T-helper 1 cell treated with Interleukin-12 subunit alpha and Interleukin-12 subunit beta and Interleukin-4 antibody, amounts not matched to agents 30 ng/mL and 1 ng/mL, for 36 hours (primary cell): ENCODE measurements around the gene SNX3. TPM values are rescaled to one million over a fixed set of nuclear protein-coding genes. Genes with fewer than 3 reads are reported as not detected.

Experiments
- intact Hi-C: fragments of 100-400 bp; cut with micrococcal nuclease; formaldehyde crosslinking; loops from one replicate; pipeline ENCODE4 v1.15.1; 2024
- total RNA-seq: library from RNA; stranded (reverse); gene quantifications from 2 replicates; pipeline ENCODE4 v1.2.3, GENCODE V29; 2022

SNX3 gene
- total RNA-seq, 1 donor from 2014 or later = 75.0 TPM

DNA sequence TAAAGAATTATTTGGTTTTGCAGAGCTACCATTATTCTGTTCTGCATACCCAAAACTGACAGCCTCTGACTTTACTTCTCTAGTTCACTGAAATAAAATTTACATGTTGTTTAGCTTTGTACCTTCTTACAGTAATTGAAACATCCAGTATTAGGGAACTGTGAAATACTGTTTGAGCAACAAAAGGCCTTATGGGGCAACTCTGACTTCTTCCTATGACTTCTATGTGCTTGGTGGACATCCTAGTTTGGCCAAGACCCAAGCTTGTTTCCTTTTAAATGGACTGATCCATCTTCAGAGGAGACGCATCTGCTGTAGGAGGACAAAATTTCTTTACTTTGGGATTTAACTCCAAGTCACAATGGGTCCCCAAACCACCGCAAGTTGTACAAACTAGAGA is 50.3 kb downstream of the SNX3 start:
- intact Hi-C loops = no loop called here

DNA sequence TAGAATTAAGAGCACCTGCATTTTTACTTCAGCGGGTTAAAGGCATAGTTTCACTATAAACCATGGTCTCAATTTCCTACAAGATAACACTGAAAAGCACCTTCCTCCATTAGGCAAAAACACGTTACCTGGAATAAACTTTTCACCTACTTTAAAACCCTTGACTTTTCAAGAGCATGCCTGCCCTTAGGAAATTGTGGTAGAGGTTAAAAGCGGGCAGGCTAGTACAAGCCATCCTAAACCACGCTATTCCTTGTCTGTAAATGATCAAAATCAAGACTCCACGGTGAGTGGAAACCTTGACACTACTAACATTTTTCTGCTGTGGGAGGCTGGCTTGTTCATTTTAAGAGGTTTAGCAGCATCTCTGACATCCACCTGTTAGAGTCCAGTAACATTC is 51.1 kb downstream of the SNX3 start:
- intact Hi-C loops = no loop called here

DNA sequence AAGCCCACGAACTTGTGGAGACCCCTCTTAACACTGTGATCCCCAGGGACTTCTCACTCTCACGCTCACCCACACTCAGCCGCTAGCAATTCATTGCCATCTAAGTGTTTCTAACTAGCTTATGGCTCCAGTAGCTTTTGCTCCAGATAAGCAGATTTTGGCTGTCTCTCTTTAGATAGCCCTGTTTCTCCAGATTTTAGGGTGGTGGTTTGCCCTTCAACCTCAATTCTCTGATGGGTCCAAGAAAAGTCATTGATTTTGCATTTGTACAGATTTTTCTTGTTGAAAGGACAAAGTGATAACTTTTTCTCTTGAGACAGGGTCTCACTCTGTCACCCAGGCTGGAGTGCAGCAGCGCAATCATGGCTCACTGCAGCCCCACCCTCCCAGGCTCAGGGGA is 53.8 kb downstream of the SNX3 start:
- intact Hi-C loops = no loop called here

DNA sequence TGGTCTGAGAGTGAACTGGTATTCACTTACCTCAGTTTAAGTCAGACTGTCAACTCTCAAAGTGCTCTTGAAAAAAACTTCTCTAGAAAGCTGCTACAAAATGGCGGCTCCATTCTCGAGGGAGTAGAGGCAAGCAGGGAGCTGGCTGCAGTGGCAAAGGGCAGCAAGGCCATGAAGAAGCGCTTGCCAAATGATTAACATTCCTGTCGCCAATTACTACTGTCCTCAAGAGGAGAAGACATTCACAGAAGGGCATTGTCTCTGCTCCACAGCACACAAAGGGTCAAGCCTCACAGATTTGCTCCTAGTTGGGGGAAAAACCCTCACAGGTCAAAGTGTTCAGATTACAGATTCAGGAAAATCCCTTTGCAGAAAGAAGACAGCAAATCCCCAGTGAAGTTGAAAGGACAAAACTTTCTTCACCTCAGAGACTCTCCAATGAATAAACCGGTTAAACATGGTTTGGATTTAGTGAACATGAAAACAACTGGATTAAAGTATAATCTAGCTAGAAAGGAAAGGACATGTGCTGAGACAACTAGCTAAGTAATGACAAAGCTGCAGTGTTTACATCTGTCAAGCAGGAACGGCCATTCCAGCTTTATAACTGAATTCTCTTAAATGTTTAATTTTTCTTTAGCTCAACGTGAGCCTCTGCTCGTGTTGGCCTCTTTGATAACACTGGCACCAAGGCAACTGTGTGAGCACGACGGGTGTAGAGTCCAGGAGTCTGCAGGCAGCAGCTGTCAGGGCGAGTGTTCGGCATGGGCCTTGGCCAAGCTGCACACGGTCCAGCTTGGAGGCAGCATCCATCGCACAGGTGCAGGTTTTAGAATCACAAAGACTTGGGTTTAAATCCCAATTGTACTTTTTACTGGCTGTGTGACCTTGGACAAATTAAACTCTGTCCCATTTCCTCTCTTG is 57.4 kb downstream of the SNX3 start:
- intact Hi-C loops = no loop called here

DNA sequence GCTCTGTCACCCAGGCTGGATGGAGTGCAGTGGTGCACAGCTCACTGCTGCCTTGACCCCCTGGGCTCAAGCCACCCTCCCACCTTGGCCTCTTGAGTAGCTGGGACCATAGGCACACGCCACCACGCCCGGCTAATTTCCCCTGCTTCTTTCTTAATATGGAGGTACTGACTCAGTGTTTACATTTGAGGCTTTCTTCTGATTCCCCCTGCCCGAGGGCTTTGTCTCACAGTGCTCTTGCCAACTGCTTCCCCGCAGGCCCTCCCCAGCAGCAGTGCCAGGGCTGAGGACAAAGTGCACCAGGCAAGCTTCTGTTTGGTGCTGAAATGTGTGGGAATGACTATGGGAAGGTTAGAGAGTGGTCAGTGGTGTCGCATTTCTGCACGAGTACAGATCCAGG is 60.2 kb downstream of the SNX3 start:
- intact Hi-C loops = no loop called here

DNA sequence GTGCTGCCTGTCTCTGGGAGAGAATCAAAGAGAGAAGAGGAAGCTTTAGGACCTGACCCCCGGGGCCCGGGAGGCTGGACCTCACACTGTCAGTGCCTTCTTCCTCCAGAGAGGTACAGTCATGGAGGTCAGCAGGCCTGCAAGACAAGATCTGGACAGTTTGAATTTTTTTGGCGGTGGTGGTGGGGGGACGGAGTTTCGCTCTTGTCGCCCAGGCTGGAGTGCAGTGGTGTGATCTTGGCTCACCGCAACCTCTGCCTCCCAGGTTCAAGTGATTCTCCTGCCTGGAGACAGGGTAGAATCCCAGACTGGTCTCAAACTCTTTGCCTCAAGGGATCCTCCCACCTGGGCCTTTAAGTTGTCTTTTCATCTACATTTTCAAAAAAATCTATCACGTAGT is 60.7 kb downstream of the SNX3 start:
- intact Hi-C loops = no loop called here

DNA sequence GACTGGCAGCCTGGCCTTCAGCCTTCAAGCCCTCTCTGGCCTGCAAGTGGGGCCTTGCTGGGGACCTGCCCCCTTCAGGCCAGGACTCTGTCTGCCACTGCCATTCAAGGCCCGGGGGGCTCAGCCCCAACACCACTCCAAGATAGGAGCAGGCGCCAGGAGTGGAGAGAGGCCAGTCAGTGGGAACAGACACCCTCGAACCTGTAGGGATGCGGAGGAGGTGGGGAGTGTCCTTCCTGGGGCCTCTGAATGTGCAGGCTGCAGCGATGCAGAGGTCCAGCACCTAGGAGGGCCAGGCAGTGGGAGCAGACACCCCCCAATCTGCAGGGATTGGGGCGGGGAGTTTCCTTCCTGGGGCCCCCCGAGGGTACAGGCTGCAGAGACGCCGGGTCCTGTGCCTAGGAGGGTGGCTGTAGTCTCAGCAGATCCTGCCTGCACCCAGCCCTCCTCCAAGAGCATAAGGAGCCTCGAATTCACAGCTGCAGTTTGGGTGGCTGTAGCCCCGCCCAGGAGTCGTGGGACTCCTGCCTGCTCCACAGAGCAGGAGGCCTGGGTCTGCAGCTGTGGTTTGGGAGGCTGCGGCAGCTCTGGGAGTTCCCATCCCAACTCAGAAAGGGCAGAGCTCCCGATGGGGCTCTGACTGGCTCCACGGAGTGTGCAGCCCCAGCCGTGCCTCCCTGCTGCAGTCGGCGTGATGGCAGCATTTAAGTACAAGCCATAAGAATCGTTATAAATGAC is 61.9 kb downstream of the SNX3 start:
- intact Hi-C loops = no loop called here

DNA sequence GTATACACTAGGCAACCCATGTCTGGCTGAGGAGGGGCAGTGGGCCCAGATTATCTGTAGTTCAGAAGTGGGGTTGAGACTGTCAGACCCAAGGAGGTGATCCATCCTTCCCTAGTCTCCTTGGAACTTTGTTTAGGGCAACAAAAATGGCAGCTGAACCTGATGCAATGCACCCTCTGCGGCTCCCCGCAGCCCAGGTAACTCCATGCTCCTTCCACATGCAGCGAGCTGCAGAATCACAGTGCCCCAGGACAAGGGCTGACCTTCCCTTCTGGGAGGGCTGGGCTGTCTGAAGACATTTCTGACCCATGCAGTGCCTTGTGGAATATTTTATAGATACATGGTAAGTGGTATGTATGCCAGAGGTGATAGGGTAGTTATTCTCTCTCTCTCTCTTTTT is 65.6 kb downstream of the SNX3 start:
- intact Hi-C loops = no loop called here

DNA sequence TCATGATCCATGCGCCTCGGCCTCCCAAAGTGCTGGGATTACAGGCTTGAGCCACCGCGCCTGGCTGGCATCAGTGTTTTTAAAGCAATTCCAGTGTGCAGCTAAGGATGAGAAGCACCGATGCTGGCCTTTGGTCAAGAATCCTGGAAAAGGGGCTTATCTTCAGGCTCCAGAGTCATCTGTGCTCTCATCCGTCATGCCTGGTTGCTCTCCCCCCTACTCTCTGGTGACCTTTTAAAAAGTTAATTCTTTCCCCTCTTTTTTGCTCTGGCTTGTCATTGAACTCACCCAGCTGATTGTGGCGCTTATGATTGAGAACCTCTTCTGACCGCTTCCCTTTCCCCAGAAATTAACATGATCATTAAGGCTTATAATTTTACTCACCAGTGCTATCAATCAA is 66.3 kb downstream of the SNX3 start:
- intact Hi-C loops = no loop called here

DNA sequence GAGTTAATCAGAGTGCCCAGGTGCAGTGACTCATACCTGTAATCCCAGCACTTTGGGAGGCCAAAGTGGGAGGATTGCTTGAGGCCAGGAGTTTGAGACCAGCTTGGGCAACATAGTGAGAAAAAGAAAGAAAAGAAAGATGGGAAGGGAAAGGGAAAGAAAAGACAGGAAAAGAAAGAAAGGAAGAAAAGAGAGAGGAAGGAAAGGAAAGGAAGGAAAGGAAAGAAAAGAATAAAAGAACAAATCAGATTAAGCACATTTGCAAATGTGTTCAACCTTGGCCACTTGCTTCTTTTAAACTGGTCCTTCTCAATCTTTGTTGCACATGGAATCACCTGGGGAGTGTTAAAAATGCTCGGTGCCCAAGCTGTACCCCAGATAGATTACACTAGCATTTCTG is 67.0 kb downstream of the SNX3 start:
- intact Hi-C loops = no loop called here

DNA sequence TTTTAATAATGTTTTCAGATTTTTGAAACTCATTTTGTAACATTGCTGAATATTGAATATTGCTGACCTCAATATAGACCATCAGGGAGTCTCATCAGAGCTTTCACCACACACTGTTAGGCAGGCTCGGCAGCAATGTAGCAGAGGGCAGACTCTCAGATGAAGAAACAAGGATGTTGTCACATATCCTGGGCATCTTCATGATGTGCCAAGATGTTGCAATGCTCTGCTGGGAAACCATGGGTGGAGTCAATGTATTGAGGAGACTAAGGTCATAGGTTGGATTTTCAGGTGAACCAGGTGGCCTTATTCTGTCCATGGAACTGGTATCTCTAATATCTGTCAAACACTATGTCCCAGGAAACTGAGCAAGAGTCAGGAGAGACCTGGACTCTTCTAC is 67.7 kb downstream of the SNX3 start:
- intact Hi-C loops = no loop called here

DNA sequence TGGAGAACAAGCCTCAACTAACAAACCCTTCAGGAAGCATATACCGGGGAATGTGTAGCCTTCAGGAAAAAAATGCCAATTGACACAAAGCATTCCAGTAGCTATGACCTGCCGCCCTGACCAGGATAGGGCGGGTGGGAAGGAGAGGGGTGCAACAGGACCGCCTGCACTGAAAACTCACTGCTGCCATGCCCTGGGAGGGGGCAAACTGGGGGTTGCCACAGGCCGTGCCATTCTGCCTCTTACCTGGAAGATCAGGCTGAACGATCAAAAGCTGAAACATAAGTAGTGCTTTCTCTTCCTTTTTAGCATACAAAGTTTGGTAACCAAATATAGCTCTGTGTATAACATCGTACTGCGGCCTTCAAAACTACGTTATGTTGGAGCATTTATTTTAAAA is 73.3 kb downstream of the SNX3 start:
- intact Hi-C loops = no loop called here

DNA sequence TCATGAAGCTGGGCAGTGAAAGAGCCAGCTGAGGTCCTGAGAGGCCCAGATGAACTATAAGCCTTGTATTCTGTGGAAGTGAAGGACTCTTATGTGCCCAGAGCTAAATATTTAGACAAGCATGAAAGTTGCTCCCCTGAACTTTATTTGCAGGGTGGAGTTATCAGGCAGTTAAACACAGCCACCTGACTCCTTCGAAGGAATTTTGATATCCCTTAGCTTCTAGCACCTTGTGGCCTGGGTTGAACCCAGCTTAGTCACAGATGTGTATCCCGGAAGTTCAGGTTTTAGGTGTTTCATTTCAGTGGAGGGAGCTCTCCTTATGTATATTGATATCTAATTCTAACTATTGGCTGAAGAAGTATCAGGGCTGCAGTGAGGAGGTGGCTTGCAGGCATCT is 74.6 kb downstream of the SNX3 start:
- intact Hi-C loops = no loop called here

DNA sequence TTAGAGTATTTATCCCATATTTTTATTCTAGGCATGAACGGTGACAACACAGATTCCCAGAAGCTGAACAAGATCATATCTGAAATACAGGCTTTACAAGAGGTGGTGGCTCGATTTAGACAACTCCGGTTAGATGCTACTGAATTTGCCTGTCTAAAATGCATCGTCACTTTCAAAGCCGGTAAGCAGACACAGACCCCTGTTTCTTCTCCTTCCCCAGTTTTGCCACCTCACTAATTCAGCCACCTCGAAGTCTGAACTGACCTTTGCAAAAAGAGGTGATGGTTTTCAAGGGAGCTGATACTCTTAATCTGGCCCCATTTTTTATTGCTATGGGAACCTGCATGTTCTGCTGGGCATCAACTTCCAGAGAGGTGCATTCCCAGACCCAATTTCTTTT is 80.1 kb downstream of the SNX3 start:
- intact Hi-C loops = no loop called here

DNA sequence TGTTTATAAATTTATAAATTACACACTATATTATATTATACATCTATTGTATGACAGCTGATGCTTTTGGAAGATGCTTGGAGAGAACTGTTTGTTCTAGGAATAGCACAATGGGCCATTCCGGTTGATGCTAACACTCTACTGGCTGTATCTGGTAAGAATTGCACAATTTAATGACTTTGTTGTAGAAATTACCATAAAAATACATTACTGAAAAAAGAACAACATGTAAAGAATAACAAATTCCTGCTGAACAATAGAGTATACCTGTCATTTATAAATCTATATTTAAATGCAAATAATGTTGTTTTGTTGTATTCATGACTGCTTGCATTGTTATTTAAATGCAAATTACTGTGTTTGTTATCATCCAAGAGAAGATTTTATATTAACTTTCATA is 80.6 kb downstream of the SNX3 start:
- intact Hi-C loops = no loop called here

DNA sequence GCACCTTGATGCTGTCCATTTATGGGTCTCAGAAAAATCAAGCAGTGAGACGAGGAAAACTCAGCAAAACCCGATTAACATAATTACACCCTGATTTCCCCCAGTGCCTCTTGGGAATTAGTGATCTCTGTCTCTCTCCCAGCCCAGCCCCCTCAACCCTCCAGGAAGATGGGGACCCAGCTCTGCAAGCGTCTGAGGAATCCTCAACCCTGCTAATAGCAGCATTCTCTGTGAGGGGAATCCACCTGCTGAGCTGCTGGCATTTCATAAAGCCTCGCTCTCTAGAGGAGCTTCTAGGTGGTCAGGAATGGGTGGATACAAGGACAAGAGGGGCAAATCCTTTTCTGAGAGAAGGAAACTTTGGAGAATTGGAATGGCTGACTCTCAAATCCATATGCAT is 81.1 kb downstream of the SNX3 start:
- intact Hi-C loops = no loop called here

DNA sequence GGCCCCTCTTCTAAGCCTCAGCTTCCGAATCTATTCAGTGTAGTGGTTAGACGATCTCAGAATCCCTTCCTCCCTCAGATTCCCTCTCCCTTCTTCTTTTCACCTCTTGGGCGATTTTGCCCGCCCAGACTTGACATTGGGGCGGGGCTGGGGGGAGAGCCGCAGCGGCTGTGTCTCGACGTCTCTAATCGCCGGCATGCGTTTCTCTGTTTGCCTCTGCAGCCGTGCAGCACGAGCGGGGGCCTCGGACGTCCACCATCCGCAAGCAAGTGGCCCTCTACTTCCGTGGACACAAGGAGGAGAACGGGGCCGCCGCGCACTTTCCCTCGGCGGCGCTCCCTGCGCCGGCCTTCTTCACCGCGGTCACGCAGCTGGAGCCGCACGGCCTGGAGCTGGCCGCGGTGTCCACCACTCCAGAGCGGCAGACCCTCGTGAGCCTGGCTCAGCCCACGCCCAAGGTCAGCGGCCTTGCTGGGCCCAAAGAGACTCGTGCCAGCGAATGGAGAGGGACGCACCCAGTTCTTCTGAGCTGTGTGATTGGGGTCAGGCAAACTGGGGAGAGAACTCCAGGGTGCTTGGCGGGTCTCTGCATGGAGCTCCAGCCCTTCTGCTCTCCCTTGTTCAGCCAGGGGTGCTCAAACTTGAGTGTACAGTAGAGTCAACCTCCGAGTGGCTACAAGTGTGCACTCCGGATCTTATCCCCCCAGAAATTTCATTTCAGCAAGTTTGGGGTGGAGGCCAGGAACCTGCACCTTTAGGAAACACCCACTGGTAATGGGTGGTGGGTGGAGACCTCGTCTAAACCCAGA is 84.4 kb downstream of the SNX3 start:
- intact Hi-C loops = no loop called here

DNA sequence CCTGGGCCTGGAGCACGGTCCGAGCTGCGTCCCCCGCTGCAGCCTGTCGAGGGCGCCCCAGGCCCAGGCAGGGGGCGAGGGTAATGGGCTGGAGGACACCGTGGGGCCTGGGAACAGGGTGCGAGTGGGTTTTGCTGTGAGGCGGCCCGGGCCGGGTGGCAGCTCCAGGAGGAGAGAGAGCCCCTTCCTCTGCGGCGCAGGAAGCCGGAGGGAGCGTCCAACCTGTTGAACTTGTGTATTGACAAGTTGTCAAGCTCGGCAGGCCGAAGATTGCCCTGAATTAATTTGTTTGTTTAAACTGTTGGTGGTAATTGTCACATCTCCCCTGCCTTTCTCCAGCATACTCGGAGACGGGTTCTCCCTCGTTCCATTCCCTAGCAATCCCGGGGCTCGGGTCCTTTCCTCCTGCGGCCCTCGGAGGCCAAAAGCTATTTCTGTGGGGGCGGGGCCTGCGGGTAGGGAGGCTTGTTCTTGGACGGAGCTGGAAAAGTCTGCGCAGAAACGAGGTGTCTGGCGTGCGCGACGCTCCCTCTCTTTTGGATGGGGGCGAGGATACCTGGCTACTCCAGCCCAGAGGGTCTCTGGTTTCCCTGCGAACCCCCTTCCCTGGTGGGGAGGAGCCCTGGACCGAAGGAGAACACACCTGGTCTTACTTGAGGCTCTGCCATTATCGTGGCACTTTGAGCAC is 85.1 kb downstream of the SNX3 start:
- intact Hi-C loops = loop anchor here (2.0 kb wide), 1 partner anchor 15 kb away; no protein-coding TSS in a partner anchor

DNA sequence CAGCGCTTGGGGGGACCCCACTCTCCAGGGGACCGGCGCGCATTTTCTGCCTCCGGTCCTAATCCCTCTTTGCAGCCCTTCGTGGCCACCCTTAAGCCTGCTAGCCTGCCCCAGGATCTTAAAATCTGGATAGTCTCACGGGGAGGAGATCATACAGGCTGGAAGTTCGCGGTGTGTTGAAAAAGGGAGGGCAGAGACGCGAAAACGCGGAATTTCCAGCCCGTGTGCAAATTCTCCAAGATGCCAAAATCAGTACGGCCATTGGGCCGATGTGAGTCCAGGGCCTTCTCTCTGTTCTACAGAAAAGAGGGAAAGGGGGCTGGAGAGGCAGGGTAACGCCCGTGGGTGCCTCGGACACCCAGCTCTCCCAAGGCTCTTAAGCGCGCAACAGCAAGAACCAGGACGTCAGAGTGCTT is 85.7 kb downstream of the SNX3 start:
- intact Hi-C loops = loop anchor here (2.0 kb wide), 1 partner anchor 14 kb away; no protein-coding TSS in a partner anchor

DNA sequence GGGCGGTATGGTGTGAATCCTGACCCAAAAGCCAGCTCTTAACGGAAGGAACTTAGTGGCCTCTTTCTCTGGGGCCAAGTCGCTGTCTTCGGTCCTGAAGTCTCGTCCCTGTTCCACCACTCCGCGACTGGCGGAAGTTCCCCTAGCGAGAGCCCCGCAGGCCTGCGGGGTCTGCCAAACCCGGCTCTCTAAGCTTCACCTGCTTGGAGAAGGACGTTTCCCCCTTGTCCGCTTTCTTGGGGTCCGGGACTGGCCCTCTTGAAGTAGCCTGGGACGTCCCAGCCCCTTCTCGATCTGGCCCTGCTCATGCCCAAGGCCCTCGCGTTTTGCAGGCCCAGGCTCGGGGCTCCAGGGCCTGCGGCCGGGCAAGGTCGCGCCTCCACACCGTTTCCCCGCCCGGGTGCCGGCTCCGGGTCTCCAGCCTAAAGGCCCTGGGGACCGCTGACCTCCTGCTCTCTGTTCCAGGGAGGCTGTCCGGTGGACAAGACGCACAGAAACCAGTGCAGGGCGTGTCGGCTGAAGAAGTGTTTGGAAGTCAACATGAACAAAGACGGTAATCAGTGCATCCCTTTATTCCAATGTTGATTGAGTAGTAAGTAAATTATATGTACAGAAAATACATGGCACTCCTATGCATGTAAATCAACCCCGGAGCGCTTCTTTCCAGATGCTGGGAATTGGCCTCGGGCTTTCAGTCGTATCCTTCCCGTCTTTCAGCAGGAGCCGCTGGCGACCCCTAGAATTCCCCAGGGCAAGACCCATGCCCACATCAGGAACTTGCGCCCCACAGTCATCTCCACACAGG is 86.3 kb downstream of the SNX3 start:
- intact Hi-C loops = loop anchor here (2.0 to 5.0 kb wide), 3 partner anchors 14 to 318 kb away; no protein-coding TSS in a partner anchor
